GM18502 (cell line): ENCODE measurements around the gene WNT5B.
"Not testable (repeated sequence)": the region's sequence is repeated elsewhere in the genome, so short reads cannot be mapped to it uniquely, and the experiment has no call there.

Experiments used
- ATAC-seq: cut with Tn5 transposase; IDR thresholded peaks from one replicate; pipeline ENCODE4 v1.9.1; 2021; ENCODE audit warnings: mild to moderate bottlenecking; ENCODE audit not compliant: unreplicated experiment, poor library complexity

Gene WNT5B

DNA sequence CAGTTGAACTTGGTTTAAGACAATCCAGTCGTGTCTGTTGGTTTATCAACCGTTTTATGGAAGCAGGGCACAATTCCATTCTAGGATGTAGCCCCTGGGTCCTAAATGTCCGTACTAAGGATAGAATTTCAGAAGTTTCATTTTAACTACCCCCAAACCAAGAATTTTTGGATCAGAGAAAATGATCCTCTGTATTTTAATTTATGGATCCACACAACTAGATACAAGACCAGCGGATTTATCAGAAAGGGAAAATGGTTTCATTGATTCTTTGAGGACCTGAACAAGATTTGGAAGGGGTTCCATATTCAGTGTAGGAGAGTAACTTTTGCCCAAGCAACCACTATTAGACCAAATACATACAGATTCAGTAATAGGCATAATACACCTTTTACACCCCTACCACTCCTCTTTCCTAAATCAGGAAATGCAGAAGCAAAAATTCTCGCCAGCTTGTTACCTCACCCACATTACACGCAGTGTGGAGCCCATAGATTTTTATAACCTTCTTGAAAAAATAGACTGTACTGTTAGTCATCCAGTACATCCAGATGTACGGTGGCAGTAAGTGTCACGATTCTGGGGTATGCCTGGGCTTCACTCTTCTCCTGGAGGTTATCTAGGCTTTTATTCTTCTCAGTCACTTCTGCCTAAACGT, 33.2 kb upstream of the WNT5B start:
- ATAC-seq, result no peak

- ATAC-seq, result no peak
Observed at GRCh38 chr12:1598757-1599156, 30.3 kb upstream of the WNT5B start.

DNA sequence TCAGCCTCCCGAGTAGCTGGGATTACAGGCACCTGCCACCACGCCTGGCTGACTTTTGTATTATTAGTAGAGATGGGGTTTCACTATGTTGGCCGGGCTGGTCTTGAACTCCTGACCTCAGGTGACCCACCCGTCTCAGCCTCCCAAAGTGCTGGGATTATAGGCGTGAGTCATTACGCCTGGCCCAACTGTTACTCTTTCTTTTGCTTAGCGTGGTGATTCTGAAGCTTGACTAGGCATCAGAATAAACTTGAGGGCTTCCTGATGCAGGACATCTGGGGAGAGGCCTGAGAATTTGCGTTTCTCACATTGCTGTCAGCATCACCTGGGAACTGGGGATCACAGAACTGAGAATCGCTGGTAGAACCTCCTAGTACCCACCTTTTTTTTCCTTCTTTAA, 26.3 kb upstream of the WNT5B start:
- not testable (repeated sequence) for ATAC-seq

DNA sequence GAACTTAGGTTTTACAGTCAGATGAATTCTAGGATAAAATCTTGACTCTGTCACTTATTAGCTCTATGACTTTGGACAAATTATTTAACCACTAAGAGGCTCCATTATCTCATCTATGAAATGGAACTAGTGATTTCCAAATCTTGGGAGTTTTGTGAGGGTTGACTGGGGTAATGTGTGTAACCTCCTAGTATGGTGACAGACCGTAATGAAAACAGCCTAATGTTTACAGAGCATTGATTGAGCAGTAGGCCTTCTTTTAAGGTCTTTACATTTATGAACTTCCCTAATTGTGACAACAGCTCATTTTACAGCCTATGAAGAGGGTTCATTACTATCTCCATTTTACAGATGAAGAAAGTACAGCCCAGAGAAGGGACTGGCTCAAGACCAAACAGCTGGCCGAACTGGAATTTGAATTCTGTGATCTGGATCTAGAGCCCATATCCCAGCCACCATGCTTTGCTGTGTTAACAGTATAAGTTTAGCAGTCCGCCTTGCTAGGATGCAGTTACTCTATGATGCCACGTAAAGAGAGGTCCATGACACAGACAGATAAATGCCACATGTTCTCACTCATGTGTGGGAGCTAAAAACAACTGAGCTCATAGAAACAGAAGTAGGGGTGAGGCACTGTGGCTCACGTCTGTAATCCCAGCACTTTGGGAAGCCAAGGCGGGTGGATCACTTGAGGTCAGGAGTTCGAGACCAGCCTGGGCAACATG, 25.6 kb upstream of the WNT5B start:
- ATAC-seq, result no peak

DNA sequence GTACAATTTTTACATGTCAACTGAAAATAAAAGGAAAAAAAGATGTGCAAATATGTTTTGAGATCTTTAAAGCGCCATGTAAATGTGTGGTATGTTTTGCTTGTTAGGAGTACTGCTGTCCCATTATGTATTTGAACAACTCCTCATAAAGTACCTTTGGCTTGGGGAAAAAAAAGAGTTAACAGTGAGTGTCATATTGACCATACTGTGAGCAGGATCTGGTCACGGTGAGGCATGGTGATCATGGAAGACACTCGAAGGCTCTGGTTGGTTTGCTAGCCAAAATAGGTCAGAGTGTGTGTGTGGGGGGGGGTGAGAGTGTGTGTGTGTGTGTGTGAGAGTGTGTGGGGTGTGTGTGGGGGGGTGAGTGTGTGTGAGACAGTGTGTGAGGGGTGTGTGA, 24.6 kb upstream of the WNT5B start:
- no peak for ATAC-seq

DNA sequence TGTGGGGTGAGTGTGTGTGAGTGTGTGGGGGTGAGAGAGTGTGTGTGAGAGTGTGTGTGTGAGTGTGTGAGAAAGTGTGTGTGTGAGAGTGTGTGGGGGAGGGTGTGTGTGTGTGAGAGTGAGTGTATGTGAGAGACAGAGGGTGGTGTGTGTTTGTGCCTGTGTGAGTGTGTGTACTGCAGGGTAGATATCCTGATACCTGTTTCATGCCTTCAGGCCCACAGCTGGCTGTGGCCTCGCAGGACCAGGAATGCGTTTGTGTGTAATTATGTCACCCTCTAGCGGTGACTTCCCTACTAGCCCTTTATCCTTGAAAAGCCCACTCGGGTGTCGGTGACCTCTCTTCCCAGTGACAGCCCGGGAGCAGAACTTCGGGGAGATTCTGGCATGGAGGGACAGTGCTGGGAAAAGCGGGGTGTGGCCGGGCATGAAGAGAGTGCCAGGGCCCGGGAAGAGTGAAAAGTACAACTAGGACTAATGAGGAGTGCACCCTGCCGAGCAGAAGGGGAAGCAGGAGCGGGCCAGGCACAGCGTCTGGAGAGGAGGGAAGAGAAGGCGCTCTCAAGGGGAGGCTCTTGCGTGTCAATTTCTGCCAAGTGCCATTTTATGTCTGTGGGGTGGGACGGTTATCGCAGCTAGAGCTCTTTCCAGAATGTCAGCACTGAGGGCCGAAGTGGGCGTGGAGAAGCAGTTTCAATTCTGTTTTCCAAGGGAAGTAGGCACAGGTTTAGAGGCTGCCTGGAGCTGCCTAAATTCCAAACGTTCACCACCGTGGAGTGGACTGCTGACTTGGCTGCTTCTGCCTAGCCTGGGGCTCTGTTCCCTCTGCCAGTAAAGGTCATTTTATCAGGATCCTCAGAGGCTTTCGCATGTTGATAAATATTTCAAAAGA, 23.7 kb upstream of the WNT5B start:
- ATAC-seq, result peak; percentile 34

- peak; percentile 81 for ATAC-seq
Observed at GRCh38 chr12:1606021-1606622, 22.9 kb upstream of the WNT5B start.

DNA sequence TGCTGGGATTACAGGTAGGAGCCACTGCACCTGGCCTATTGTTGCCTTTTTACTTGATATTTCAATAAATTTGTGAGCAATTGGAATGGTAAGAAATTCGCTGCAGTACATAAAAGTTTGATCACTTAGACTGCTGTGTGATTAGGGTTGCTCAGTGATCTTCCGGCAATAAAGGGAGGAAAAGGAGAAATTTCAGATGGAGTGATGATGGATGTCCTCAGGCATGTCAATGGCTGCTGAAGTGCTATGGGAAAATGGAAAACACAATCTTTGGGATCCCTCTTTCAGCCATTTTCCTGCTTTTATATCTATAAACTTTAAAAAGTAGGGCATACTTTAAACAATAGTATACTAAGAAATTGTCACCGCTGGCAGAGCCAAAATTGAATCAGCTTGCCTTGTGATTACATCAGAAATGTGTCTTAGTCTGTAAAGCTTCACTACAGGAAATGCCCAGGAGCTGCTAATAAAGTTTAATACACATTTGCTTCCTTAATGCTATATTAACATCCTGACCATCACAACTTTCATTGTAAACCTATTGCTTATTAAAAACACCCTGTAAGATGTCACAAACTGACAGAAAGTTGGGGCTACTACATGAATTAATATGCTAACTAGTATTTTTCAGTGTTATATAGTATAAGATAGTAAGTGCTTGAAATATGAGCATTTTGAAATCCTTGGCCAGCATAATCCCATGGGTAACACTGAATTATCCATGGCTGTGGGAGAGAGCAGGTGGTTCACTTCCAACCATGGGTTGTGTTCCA, 20.9 kb upstream of the WNT5B start:
- no peak for ATAC-seq

- no peak for ATAC-seq
Observed at GRCh38 chr12:1608713-1609119, 20.3 kb upstream of the WNT5B start.

GRCh38 chr12:1610072-1610643, 18.9 kb upstream of the WNT5B start:
- no peak for ATAC-seq

DNA sequence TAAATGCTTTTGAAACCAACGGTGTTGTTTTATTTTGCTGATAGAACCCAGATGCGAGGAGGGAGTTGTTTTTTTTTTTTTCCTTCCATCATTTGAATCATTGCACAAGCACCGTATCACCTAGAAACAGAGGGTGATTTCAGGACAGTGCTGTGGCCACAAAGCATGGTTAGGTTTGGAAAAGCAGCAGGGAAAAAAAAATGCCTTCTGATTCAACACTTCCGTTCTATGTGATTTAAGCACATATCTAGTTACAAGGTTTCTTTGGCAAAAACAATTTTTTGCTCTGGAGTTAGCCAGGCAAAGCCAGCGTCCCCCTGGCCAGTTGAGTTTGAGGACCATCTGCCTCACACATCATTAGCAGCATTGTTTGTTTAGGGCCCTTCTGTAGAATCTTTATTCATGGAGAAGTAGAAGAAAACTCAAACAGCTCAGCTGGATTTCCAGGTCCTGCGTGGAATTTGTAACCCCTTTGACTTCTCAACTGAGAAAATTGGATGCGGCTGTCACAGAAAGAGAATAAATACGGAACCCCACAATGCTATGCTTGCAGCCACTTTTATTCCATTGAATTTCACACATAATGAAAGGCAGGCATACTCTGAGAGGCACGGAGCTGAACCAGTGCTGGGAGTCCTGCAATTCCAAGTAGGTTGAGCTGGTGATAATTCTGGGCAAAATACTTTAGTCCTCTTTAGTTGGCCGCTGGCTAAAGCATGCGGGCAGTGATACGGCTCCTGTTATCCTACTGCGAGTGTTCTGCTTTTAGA, 17.0 kb upstream of the WNT5B start:
- ATAC-seq, result no peak

GRCh38 chr12:1613860-1614259, 15.2 kb upstream of the WNT5B start:
- no peak for ATAC-seq

GRCh38 chr12:1614360-1614759, 14.7 kb upstream of the WNT5B start:
- ATAC-seq, result no peak

- ATAC-seq, result no peak
Observed at GRCh38 chr12:1616233-1617066, 12.6 kb upstream of the WNT5B start.

- no peak for ATAC-seq
Observed at GRCh38 chr12:1618489-1618888, 10.5 kb upstream of the WNT5B start.

DNA sequence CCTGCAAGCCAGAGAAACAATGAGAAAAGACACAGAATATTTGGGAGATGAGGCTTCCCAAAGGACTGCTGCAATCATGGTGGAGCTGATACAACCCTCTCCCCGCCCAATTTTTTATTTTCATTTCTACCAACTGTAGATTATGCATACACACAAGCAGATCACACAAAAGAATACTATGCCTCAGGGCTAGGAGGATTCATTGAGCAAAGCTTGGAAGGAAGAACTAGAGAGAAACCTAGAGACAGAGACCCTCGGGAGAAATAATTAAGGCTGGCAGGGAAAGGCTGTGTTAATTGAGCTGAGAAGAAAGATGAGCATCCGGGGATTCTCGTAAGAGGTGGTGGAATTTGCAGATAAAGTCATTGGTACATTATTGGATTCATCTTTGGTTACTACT, 9.9 kb upstream of the WNT5B start:
- ATAC-seq, result no peak

- no peak for ATAC-seq
Observed at GRCh38 chr12:1619587-1619986, 9.4 kb upstream of the WNT5B start.

DNA sequence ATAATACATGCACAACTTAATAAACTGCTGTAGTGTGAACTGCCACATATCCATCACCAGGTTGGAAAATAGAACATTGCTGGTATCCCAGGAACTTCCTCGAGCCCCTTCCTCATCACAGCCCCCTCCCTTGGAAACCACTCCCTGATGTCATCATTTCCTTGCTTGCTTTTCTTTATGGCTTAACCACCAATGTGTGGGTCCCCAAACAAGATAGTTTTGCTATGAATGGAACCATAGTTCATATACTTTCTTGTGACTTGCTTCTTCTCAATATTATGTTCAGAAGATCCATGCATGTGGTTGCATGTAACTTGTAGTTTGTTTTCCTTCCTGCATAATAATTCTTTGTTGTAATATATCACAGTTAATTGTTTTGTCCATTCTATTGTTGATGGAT, 8.9 kb upstream of the WNT5B start:
- ATAC-seq, result no peak
